Tibial nerve (tissue), 4 donors: ENCODE results near the gene CACNG1.

ENCODE experiments used
- CTCF ChIP-seq, 5 experiments: fragments of 200-600 bp in 3 of 5; fragments of 450-650 bp in 2 of 5; sonication (generic) in 3 of 5; IDR thresholded peaks; one replicate each; pipeline ENCODE4 v1.5.1; 2016 to 2019; ENCODE audit warnings: antibody characterized with exemption in 5 of 5, mild to moderate bottlenecking in 3 of 5, moderate library complexity in 2 of 5
- EP300 ChIP-seq, 2 donors: sonication (generic); formaldehyde crosslinking; IDR thresholded peaks; one replicate each; pipeline ENCODE4 v1.6.1; 2017; ENCODE audit warnings: antibody characterized with exemption in 2 of 2, mild to moderate bottlenecking in 1 of 2
- POLR2A ChIP-seq, 2 donors: fragments of 450-650 bp; IDR thresholded peaks; one replicate each; pipeline ENCODE4 v1.6.1; 2017; ENCODE audit warnings: antibody characterized with exemption in 2 of 2, mild to moderate bottlenecking in 2 of 2, moderate library complexity in 2 of 2

GRCh38 chr17:67011527-67012175 is 32.7 kb upstream of the CACNG1 start:
- TF ChIP-seq CTCF (IDR thresholded peaks at IDR 0.05) (no peak), POLR2A (IDR thresholded peaks at IDR 0.05) (no peak), EP300 (IDR thresholded peaks at IDR 0.05) (no peak)
